K562 (cell line): Measurements from ENCODE around the gene PTPN11.

Experiments used
- CEBPB ChIP-seq: fragments of 450-650 bp; IDR thresholded peaks from 2 replicates; pipeline ENCODE4 v1.6.1; 2016; ENCODE audit warnings: missing genetic modification characterization, missing compliant biosample characterization
- DNMT1 ChIP-seq: fragments of 450-650 bp; IDR thresholded peaks from 2 replicates; pipeline ENCODE4 v1.6.1; 2016; ENCODE audit warnings: antibody characterized with exemption, mild to moderate bottlenecking
- ESRRA ChIP-seq: fragments of 450-650 bp; IDR thresholded peaks from 2 replicates; pipeline ENCODE4 v1.6.1; 2014; ENCODE audit warnings: low read depth, mild to moderate bottlenecking, moderate library complexity, borderline replicate concordance
- FOXM1 ChIP-seq, 2 experiments: fragments of 450-650 bp in 1 of 2; sonication (generic) in 1 of 2; formaldehyde crosslinking in 1 of 2; IDR thresholded peaks; 2 replicates each; pipeline versions ENCODE4 v1.6.1 to v1.9.0; 2017 to 2022; ENCODE audit warnings: low read depth in 2 of 2, mild to moderate bottlenecking in 2 of 2, missing genetic modification reagents in 1 of 2, moderate library complexity in 1 of 2
- SMARCC2 ChIP-seq: fragments of 450-650 bp; IDR thresholded peaks from 2 replicates; pipeline ENCODE4 v1.6.1; 2017; ENCODE audit warnings: antibody characterized with exemption, moderate library complexity, mild to moderate bottlenecking, low read depth
- SOX6 ChIP-seq: fragments of 450-650 bp; IDR thresholded peaks from 2 replicates; pipeline ENCODE4 v1.6.1; 2014; ENCODE audit warnings: mild to moderate bottlenecking
- SP1 ChIP-seq: sonication (generic); formaldehyde crosslinking; IDR thresholded peaks from 2 replicates; pipeline ENCODE4 v1.8.1; 2022; ENCODE audit warnings: mild to moderate bottlenecking, missing genetic modification reagents
- TF ChIP-seq, protein P1 (sequence below): fragments of 250-450 bp; sonication (Bioruptor Pico); IDR thresholded peaks from 2 replicates; pipeline ENCODE4 v1.8.0; 2021; ENCODE audit warnings: moderate library complexity, mild to moderate bottlenecking, inconsistent platforms

- TF ChIP-seq ESRRA: no peak
- TF ChIP-seq SP1 (CRISPR knock-in tag): no peak
- no peak for TF ChIP-seq FOXM1 (IDR thresholded peaks at IDR 0.05; ENCODE audit: low read depth)
- no peak for TF ChIP-seq FOXM1 (CRISPR knock-in tag; IDR thresholded peaks at IDR 0.05; ENCODE audit: low read depth)
- TF ChIP-seq SMARCC2: no peak
- no peak for TF ChIP-seq SOX6
- TF ChIP-seq DNMT1: no peak
- TF ChIP-seq, protein P1, sequence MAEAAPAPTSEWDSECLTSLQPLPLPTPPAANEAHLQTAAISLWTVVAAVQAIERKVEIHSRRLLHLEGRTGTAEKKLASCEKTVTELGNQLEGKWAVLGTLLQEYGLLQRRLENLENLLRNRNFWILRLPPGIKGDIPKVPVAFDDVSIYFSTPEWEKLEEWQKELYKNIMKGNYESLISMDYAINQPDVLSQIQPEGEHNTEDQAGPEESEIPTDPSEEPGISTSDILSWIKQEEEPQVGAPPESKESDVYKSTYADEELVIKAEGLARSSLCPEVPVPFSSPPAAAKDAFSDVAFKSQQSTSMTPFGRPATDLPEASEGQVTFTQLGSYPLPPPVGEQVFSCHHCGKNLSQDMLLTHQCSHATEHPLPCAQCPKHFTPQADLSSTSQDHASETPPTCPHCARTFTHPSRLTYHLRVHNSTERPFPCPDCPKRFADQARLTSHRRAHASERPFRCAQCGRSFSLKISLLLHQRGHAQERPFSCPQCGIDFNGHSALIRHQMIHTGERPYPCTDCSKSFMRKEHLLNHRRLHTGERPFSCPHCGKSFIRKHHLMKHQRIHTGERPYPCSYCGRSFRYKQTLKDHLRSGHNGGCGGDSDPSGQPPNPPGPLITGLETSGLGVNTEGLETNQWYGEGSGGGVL: no peak
- no peak for TF ChIP-seq CEBPB
Measured at GRCh38 chr12:112370868-112371510, 47.8 kb upstream of the PTPN11 start.
